Pons (tissue), 1 donor: Measurements from ENCODE around the gene HDAC4.
A peak's percentile ranks its signal among the peaks of the same experiment; 100 is the strongest.
"Not testable (repeated sequence)": the region's sequence is repeated elsewhere in the genome, so short reads cannot be mapped to it uniquely, and the experiment has no call there.

Source experiments
- DNase-seq: peaks from one replicate; pipeline ENCODE4 v3.0.0-alpha.2; 2016; ENCODE audit warnings: low spot score

The HDAC4 gene

DNA sequence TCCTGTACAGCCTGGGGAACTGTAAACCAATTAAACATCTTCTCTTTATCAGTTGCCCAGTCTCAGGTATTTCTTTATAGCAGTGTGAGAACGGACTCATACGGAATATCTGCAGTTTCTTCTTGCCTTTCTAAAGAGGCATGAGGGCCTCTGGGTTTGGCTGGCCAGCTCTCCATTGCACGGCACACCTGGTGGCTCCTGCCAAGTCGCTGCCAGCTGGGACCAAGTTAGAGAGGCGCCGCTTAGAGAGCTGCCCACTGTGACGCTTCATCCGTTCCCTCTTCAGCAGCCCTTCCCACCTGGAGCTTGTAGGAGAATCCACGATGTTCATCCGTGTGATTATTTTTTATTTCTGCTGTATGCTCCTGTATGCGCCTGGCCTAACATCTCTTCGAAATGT, 357.5 kb downstream of the HDAC4 start:
- DNase-seq = no peak

DNA sequence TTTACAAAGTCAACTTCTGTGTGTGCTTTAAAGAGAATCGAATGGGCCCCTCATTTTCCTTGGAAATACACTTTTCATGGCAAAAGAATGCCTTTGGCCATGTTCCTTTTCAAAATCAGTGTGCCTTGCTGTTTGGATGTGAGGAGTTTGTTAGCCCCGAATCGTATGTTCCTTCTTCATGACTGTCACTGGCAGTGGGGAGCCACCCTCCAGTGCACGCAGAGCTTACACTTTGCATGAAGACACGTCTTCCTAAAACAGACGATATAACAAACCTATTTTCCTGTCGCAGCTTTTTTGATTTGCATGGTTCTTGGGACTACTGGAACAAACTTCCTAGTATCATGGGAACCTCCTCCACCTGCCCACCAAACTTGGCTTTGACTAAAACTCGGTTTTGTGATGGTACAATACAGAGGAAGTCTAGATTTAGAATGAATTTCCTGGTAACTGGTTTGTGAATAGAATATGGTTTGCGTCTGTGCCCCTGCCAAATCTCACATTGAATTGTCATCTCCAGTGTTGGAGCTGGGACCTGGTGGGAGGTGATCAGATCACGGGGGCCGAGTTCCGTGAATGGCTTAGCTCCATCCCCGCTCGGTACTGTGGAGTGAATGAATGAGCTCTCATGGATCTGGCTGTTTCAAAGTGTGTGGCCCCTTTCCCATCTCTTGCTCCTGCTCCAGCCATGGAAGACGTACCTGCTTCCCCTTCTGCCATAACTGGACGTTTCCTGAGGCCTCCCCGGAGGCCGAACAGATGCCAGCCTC, 358.1 kb downstream of the HDAC4 start:
- no peak for DNase-seq

DNA sequence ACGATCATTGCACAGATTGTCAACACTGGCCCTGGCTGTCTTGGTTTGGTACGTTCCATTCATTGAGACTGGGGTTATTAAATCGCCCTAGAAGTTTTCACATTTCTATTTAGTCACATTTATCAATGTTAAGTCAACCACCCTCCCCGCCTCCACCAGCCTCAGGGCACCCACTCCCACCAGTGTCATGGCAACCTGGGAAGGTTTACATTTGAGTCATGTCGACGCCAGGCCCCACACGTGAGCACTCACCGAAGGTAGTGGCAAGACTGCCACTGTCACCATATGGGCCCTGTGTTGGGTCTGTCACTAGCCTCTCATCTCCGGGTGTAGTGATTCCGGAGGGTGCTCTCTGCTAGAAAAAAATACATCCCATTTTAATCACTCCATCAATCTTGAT, 358.8 kb downstream of the HDAC4 start:
- no peak for DNase-seq

DNA sequence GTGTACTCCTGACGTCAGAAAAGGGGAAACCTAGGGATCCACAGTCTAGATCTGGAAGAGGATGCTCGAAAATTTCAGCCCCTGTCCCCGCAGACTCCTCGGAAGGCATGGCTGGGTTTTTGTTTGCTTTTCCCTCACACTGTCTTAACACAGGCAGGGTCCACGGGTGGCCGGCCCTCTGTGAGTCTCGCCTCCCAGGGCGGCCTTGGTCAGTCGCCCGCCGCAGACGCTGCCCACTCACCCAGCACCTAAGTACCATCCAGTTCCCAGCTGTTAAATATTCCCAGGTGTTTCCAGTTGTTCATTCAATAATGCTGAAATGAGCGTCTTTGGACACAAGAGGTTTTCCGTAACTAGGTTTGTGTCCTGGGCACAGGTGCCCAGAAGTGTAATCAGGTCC, 359.8 kb downstream of the HDAC4 start:
- DNase-seq = no peak

DNA sequence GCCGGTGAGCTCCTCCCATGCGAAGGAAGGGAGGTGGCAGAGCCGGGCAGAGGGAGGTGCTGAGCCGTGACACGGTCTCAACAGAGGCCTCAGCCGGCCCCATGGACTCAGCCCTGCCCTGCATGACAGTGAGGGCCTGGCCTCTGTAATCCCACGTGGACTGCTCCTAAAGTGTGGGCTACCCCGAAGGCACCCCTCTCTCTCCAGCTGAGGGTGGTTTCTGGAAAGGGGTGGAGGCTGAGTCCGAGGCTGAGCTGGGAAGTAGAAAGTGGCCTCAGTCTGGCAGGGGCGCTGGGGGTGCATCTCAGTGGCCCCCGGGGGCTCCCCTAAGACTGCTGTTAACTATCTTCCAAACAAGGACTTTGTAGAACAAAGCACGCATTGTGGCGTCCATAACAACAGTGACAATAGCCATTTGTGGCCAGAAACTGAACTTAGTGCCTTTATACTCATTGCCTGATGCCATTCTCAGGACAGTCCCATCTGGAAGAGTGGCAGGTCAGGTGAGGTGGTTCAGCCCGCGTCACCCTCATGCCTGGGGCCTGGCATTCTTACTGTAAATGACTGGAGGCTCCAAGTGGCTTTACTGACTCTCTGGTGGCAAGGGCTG, 360.6 kb downstream of the HDAC4 start:
- DNase-seq = peak; percentile 98

DNA sequence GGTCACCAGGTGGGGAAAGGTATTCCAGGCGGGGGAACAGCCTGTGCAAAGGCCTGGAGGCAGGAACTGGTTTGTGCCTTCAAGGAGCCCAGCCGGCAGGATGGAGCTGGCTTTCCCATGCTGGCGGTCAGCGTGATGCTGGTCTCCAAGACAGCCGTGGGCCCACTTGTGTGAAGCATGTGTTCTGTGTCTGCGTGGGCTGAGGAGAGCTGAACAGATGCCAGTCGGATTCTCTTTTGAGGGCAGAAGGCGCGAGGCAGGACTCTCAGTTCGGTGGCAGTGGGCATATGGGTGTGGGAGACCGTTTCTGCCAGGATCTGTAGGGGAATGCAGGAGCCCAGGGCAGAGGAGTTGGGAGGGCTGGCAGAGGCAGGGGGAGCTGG, 361.4 kb downstream of the HDAC4 start:
- DNase-seq = no peak

DNA sequence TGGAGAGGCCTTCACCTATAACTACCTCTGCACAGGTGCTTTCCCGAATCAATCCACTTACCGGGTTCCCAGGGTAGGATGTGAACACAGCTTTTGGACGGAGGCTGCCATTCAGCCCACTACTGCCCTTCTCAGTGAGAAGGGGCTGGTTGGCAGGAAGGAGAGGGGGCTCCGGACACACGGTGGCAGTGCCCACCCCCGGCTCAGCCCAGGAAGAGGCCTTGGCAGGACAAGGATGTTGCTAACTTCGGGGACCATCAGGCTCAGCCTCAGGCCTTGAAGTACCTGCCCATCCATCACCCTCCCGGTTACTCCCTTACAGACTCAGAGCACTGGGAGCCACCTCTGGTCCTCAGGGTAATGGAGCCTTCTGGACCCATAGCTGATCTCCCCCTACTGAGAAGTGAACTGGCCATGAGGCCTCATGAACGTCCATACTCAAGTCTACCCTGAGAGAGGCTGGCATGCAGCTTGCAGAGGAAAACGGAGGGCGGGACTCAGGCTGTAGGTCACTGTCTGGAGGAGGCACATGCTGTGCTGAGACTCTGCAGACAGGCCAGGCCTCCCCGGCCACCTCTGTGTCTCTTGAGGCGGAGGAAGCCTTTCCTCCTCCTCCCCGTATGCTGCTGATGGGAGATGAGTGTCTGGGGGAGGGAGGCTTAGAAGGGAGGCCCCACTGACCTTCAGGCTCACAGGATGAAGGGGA, 361.9 kb downstream of the HDAC4 start:
- no peak for DNase-seq

DNA sequence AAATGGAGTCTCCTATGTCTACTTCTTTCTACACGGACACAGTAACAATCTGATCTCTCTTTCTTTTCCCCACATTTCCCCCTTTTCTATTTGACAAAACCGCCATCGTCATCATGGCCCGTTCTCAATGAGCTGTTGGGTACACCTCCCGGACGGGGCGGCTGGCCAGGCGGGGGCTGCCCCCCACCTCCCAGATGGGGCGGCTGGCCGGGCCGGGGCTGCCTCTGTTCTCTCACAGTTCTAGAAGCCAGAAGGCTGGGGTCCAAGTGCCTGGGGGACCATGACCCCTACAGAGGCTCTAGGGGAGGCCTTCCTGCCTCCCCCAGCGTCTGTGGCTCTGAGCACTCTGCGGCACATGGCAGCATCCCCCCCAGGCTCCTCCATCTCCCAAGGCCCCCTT, 362.5 kb downstream of the HDAC4 start:
- not testable (repeated sequence) for DNase-seq

DNA sequence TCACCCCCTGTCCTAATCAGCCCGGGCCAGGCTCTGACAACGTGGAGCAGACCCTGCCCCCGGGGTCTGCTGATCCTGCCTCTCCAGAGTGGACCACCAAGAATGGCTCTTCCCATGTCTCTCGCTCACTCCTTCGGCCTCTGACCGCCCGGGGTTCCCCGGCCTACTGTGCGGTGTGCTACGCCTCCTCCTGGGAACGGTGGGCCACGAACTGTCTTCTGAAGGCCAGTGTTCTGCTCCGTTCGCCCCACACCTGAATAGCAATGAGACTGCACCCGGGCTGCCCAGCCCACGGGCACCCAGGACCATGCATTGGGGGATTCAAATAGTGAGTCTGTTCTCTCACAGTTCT, 363.3 kb downstream of the HDAC4 start:
- DNase-seq = no peak

DNA sequence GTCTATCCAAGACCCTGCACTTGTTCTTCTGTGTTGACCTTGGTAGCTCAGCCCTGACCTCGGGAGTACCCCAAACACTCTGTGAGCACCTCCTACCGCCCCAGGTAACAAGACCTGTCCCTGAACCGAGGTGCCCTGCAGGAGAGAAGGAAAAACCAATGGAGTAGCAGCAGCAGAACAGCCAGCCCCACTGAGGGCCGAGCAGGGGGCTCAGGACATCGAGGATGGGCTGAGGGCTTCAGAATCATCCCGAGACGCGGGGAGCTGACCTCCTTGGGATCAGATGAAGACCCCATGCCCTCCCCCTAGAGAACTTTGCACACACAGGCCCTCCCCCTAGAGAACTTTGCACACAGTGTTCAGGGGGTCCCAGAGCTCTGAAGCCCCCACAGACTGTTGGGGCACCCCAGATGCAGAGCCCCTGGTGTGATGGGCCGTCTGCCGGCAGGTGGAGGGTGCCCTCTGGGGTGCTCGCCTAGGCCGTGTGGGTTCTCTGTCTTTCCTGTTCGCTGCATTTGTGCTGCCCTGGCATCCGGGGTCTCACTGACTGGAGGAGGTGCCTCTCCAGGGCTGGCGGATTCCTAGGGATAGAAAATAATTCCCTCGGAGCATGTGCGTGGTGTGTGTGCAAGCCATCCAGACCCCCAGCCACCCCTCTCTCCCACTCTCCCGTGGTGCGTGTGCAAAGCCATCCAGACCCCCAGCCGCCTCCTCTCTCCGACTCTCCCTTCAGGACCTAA, 363.8 kb downstream of the HDAC4 start:
- DNase-seq = no peak

DNA sequence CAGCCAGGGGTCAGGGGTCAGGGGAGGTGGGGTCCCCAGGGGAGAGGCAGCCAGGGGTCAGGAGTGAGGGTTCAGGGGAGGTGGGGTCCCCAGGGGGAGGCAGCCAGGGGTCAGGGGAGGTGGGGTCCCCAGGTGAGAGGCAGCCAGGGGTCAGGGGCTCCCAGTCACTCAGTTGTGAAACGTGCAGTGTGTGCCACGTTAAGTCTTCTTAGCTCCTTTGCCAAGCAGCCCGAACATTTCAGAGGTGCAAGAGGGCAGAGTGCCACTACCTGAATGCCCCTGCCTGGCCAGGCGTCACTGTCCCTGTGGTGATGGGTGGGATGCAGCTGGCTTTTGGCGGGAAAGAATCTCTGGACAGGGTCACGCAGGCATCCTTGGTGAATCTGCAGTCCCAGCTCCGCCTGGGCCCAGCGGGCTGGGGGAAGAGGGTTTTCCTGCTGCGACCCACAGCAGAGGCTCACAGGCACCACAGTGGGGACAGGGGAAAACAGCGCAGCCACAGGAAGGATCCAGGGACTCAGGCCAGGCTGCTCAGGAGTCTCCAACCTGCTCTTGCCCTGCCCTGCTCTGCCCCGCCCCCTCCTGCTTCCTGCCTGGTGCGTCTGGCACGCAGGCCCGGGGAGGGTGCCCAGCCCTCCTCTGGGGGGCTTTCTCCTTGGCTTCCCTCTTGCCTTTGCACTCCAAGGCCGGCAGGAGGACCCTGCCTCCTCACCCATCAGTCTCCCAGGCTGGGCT, 364.7 kb downstream of the HDAC4 start:
- no peak for DNase-seq

DNA sequence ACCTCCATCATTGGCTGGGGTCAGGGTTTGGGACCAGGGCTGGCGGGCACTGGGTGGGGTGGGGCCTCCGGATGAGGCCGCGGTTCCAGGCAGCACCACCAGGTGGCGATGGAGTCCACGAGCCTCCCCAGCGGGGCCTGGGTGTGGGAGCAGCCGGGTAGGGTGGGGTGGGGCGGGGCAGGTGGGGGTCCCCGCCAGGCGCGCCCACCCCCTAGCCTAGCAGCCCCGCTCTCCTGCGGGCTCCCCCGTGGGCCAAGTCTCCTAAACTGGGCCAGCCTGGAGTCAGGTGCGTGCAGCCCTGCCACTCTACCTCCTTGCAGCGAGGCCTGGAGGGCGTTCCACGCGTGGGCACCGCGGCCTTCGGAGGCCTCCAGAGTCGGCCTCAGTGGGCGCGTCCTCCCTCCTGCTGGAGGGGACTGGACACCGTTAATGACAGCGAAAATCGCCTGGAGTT, 365.4 kb downstream of the HDAC4 start:
- DNase-seq = peak; percentile 18

DNA sequence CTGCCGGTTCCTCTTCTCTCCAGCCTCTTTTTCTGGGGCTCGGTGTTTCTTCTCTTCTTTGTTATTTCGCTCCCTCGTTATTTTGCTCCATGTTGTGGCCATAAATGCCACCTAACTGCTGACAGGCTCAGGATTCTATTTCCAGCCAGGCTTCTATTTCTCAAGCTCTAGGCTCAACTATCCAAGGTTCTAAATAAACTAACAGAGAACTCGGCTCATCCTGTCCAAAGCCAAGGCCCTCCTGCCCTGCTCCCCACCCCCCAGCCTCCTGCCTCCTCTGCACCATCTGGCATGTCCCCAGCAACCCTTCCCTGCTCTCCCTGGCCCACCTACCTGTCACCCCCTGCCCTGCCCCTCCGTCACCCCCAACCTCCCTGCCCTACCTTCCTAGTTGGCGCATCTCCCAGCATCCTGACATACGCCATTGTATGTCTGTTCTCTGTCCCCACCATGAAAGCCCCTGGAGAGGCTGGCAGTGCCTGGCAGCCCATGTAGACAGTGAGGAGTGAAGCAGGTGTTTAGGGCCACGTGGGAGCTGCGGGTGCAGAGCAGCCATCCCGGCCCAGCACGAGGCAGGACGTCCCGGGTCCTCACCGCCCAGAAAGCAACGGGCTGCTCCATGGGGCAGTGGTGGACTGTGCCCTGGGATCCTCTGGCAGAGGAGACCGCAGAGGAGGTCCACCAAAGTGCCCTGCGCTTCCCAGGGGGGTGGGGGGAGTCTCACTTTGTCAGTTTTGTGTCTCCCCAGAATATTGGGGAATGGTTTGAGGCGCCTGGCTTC, 366.1 kb downstream of the HDAC4 start:
- DNase-seq = no peak

DNA sequence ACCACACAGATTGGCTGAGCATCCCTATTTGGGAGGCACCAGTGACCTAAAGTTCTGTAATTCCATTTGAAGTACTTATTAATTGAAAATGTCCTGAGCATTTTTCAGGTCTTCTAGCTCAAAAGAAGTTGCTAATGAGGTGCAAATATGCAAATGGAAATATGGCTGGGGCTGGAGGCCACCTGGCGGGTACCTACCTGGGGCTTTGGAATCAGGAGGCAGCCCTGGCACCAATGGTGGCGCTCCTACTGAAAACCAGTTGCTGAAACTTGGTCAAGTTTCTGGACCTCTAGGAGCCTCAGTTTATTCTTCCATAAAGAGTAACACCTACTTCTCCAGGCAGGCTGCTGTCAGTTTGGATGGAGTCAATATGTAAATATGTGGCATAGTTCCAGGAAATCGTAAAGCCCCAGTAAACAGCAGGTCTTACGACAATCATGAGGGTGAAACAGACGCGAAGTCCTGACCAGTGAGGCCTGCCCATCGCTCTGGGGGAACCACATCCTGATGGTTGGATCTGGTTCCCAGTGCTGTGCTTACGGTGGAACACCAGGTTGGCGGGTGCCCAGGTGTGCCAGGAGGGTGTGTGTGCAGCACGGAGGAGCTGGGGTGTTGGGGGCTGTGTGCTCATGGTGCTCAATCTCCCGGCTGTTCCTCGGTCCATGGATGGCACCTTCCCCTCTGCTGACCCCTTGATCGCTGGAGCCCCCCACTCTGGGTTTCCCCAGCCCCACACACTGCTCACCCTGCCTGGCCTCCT, 366.8 kb downstream of the HDAC4 start:
- no peak for DNase-seq

DNA sequence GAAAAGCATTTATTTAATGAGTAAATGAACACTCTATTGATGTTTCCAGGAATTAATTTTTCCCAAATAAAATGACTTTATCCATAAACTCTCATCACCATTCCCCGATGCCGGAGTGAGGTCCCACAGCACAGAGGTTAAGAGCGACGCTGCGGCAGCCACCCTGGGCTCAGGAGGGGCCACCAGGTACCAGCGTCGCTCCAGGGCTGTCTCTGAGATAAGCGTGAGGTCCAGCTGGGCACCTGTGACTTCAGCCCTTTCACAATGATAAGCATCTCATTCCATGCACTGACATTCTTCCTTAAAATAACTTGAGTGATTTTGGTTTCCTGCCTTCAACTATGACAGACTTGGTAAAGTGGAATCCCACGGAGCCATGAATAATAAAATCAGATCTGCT, 370.9 kb downstream of the HDAC4 start:
- no peak for DNase-seq

DNA sequence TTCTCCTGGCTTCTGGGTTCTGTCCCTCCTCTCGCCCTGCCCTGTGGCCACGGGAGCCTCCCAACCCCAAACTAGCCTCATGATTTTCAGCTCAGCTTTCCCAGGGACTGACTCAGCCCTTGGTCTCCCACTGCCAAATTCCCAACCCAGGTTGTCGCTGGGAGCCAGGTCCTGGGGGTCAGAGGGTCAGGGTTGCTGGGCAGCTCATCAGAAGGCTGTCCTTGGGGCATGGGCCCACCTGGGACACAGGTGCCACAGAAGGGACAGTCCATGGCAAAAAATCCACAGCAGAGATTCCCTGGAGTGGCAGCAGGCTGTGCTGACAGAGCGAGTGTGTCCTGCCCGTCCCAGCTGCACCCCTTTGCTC, 372.6 kb downstream of the HDAC4 start:
- no peak for DNase-seq

DNA sequence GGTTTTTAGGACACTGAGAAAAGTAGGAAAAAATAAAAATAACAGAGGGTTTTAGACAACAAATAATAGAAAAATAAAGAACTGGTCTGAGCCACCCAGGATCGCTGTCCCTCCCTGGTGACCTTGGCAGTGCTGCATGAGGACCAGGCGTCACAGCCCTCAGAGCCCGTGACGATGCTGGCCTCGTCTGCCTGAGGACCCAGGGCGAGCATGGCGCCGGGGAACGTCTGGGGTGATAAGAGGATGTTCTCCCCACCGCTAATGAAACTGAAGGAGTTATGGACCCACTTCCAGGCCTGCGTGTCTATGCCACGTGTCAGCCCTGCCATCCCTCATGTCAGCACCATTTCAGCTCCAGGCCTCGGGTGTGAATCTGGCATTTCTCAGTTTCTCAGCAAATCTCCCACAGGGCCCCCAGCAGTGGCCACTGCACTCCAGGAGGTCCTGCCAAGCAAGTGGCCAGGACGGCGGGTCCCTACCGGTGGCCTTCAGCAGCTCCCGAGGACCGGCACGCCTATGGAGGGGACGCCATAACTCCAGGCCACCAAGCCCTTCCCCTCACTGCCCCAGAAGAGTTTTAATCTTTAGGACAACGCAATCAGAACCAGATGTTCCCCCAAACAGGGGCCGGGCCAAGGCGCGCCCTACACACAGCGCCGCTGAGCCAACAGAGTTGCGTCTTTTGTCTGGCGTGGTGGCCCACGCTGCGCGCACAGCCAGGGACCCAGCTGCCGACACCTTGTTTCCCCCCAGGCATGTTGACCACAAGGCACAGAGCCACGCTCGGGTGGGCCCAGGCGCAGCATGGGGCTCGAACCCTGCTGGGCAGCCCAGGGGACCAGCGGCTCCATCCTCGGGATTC, 373.2 kb downstream of the HDAC4 start:
- DNase-seq = no peak

DNA sequence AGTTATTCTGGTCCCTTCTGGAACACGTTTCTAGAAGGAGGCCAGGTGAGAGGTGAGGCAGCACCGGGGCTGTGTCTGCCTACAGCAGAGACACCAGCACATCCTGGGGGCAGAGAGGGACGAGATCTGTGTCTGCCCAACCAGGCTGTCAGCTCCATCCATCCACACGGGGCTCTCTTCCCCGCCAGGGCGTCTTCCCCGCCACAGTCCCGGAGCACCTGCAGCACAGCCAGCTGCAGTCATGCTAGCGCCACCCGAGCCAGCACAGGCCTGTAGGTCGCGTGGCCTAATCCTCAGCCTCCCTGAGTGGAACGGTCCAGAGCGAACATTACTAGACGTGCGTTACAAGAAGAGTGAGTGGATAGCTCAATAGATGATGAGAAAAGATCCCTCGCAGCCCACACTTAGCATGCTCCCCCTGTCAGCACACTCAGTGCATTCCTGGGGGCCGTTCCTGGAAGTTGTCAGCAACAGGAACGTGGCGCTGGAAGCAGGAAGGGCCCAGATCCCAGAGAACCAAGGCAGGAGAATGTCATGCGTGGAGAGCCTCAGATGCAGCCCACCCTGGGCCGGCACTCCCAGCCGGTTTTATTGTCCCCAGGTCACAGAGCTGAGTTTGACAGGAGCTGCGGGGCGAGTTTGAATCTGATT, 374.0 kb downstream of the HDAC4 start:
- no peak for DNase-seq

DNA sequence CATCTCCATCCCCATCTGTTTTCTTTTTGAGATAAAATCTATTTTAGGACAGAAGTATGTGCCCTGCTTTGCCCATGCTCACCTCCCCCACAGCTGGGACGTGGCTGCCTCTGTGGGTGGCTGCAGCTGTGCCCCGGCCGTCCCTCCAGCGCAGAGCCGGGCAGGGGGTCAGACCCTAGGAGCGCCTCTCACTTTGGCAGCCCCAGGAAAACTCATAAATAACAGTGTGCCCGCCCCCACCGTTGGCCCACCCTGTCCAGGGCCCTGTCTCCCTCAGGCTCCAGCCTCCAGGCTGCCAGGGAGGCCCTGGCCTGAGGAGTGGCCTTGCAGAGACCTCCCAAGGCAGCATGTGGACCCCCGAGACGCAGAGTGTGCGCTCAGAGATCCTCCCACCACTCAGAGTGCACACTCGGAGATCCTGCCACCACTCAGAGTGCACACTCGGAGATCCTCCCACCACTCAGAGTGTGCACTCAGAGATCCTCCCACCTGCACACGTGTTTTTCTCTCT, 374.8 kb downstream of the HDAC4 start:
- no peak for DNase-seq
